ENCODE results near the gene PIK3R5. TPM values are rescaled to one million over a fixed set of nuclear protein-coding genes. Genes with fewer than 3 reads are reported as not detected.

The PIK3R5 gene
- total RNA-seq, 1 donor from 2014 or later, result 0.90 TPM

DNA sequence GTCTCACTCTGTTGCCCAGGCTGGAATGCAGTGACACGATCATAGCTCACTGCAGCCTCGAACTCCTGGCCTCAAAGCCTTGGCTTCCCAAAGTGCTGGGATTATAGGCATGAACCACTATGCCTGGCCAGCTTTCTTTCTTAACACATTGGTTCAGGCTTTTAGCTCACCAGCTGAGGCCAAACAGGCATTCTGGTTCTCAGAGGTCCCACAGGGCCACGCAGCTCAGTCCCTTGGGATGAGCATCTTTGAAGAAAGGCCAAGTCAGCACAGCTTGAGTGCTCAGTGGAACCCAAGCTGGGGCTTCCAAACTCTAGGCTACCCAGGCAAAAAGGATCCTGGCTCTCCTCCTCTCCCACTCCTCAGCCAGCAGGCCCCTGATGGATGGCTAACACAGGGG is 2.5 kb downstream of the PIK3R5 start:
- Histone ChIP-seq H4K20me1 (ENCODE audit: low read depth) (peaks cover 6% of the 10 kb centered on the region), H3K9me3 (ENCODE audit: low read depth) (no peaks in the 10 kb centered on the region), H3K36me3 (no peaks in the 10 kb centered on the region), H3K9ac (no peak overlapping the region), H3K4me1 (peaks cover 21% of the 10 kb centered on the region), H3F3A (ENCODE audit: low read depth) (peaks cover 21% of the 10 kb centered on the region), H3K4me3 (no peak overlapping the region), H3K27me3 (peaks cover 43% of the 10 kb centered on the region), H3K27ac (no peak overlapping the region), H3K4me2 (peak overlapping the region; percentile 51), H3K79me2 (ENCODE audit: low read depth) (no peaks in the 10 kb centered on the region), H2AFZ (replicated peaks) (no peak overlapping the region)
- H3K4me3 Mint-ChIP-seq, result no peak overlapping the region
- no peak overlapping the region for H3K27ac Mint-ChIP-seq
- H3K27me3 Mint-ChIP-seq (ENCODE audit: insufficient read depth, low read depth), result peaks cover 22% of the 10 kb centered on the region
- no peaks in the 10 kb centered on the region for H3K36me3 Mint-ChIP-seq
- no peak for TF ChIP-seq EZH2 (IDR thresholded peaks at IDR 0.05)
- no peak for TF ChIP-seq EZH2phosphoT487 (IDR thresholded peaks at IDR 0.05)
- TF ChIP-seq, protein P1, sequence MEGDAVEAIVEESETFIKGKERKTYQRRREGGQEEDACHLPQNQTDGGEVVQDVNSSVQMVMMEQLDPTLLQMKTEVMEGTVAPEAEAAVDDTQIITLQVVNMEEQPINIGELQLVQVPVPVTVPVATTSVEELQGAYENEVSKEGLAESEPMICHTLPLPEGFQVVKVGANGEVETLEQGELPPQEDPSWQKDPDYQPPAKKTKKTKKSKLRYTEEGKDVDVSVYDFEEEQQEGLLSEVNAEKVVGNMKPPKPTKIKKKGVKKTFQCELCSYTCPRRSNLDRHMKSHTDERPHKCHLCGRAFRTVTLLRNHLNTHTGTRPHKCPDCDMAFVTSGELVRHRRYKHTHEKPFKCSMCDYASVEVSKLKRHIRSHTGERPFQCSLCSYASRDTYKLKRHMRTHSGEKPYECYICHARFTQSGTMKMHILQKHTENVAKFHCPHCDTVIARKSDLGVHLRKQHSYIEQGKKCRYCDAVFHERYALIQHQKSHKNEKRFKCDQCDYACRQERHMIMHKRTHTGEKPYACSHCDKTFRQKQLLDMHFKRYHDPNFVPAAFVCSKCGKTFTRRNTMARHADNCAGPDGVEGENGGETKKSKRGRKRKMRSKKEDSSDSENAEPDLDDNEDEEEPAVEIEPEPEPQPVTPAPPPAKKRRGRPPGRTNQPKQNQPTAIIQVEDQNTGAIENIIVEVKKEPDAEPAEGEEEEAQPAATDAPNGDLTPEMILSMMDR (IDR thresholded peaks at IDR 0.05), result no peak
- H3K9me3 Mint-ChIP-seq, result peaks cover 3% of the 10 kb centered on the region
- peaks cover 6% of the 10 kb centered on the region for H3K4me1 Mint-ChIP-seq
- DNase-seq (ENCODE audit: low spot score), result no peak

DNA sequence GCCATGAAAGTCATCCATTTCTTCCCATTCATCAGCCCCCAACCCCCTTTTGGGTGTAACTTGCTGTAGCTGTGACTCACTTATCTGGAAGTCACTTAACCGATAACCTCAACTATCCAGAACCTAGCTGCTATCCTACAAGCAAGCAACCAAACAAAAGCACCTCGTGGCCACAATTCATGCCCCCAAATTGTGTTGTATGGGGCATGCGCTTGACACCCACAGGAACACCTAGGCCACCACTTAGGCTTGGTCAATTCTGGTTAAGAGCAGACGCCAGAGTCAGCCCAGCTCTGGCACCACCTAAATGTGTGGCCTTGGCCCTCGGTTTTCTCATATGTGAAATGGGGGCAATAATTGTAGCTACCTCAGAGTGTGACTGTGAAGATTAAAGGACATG is 3.7 kb downstream of the PIK3R5 start:
- no peak overlapping the region for H3K27ac Mint-ChIP-seq
- no peaks in the 10 kb centered on the region for H3K9me3 ChIP-seq (ENCODE audit: low read depth)
- H3K4me1 Mint-ChIP-seq, result peaks cover 6% of the 10 kb centered on the region
- H3K27me3 ChIP-seq, result peaks cover 31% of the 10 kb centered on the region
- H3K4me3 Mint-ChIP-seq, result no peak overlapping the region
- no peak overlapping the region for H3K27ac ChIP-seq
- H3K4me2 ChIP-seq, result no peak overlapping the region
- no peaks in the 10 kb centered on the region for H3K36me3 ChIP-seq
- no peak for DNase-seq (ENCODE audit: low spot score)
- H3K27me3 Mint-ChIP-seq (ENCODE audit: insufficient read depth, low read depth), result peaks cover 12% of the 10 kb centered on the region
- peaks cover 21% of the 10 kb centered on the region for H3F3A ChIP-seq (ENCODE audit: low read depth)
- no peaks in the 10 kb centered on the region for H3K36me3 Mint-ChIP-seq
- H2AFZ ChIP-seq (replicated peaks), result no peak overlapping the region
- no peak for TF ChIP-seq EZH2 (IDR thresholded peaks at IDR 0.05)
- H3K9ac ChIP-seq, result no peak overlapping the region
- peaks cover 6% of the 10 kb centered on the region for H4K20me1 ChIP-seq (ENCODE audit: low read depth)
- H3K4me3 ChIP-seq, result no peak overlapping the region
- peaks cover 2% of the 10 kb centered on the region for H3K9me3 Mint-ChIP-seq
- H3K4me1 ChIP-seq, result peaks cover 21% of the 10 kb centered on the region
- no peaks in the 10 kb centered on the region for H3K79me2 ChIP-seq (ENCODE audit: low read depth)

DNA sequence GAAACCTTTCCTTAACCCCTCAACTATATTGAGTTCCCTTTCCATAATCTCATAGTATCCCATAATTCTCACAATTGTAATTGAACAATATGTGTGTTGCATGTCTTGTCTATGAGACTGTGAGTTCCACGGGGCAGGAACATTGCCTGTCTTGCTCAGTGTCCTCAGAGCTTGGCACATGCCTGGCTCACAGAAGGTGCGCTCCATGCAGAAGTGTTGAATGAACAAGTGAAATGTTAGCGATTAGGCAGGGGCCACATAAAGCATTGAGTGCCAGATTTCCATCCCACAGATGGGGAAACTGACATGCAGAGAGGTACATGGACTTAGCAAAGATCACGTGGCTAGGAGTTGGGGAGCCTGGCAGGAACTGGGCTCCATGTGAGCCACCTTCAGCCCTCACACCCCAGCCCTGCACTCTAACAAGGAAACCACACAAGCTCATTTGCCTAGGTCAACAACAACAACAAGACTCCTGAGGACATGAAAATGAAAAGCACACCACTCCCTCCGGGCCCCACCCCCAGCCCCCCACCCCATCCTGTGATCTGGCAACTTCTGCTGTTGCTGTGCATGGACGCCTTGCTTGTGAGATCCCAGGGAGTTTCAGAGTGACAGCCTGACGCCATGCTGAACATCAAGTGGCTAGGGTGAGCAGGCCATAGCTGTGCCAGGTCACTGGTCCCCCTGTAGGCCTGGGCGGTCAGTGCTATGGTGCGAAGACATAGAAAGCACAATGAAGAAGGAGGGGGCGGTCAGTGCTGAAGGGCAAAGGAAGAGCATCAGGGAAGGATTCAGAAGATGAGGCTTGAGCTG is 5.0 kb downstream of the PIK3R5 start:
- H3K4me1 Mint-ChIP-seq, result peaks cover 6% of the 10 kb centered on the region
- DNase-seq (ENCODE audit: low spot score), result no peak
- TF ChIP-seq EZH2 (IDR thresholded peaks at IDR 0.05) (no peak), EZH2phosphoT487 (IDR thresholded peaks at IDR 0.05) (no peak)
- TF ChIP-seq, protein P1 (IDR thresholded peaks at IDR 0.05), result no peak
- H3K27ac Mint-ChIP-seq, result no peak overlapping the region
- Histone ChIP-seq H4K20me1 (ENCODE audit: low read depth) (peaks cover 6% of the 10 kb centered on the region), H3K27ac (no peak overlapping the region), H3K36me3 (no peaks in the 10 kb centered on the region), H2AFZ (replicated peaks) (no peak overlapping the region), H3K4me3 (no peak overlapping the region), H3K4me1 (peaks cover 21% of the 10 kb centered on the region), H3K27me3 (peaks cover 18% of the 10 kb centered on the region), H3K9me3 (ENCODE audit: low read depth) (no peaks in the 10 kb centered on the region), H3F3A (ENCODE audit: low read depth) (peaks cover 21% of the 10 kb centered on the region), H3K9ac (no peak overlapping the region), H3K4me2 (no peak overlapping the region), H3K79me2 (ENCODE audit: low read depth) (no peaks in the 10 kb centered on the region)
- H3K36me3 Mint-ChIP-seq, result no peaks in the 10 kb centered on the region
- no peak overlapping the region for H3K4me3 Mint-ChIP-seq
- H3K27me3 Mint-ChIP-seq (ENCODE audit: insufficient read depth, low read depth), result peaks cover 8% of the 10 kb centered on the region
- H3K9me3 Mint-ChIP-seq, result no peaks in the 10 kb centered on the region

GRCh38 chr17:8959312-8959918 is 6.1 kb downstream of the PIK3R5 start:
- Histone ChIP-seq H3K79me2 (ENCODE audit: low read depth) (no peaks in the 10 kb centered on the region), H3K27ac (no peak overlapping the region), H3K36me3 (no peaks in the 10 kb centered on the region), H3K9me3 (ENCODE audit: low read depth) (no peaks in the 10 kb centered on the region), H3K4me1 (peaks cover 16% of the 10 kb centered on the region), H3K4me3 (no peak overlapping the region), H2AFZ (replicated peaks) (no peak overlapping the region), H3K4me2 (no peak overlapping the region), H3K9ac (no peak overlapping the region), H4K20me1 (ENCODE audit: low read depth) (peaks cover 3% of the 10 kb centered on the region), H3F3A (ENCODE audit: low read depth) (peaks cover 17% of the 10 kb centered on the region), H3K27me3 (peaks cover 7% of the 10 kb centered on the region)
- Mint-ChIP-seq H3K27me3 (ENCODE audit: insufficient read depth, low read depth) (peaks cover 5% of the 10 kb centered on the region), H3K36me3 (no peaks in the 10 kb centered on the region), H3K9me3 (no peaks in the 10 kb centered on the region), H3K4me3 (no peak overlapping the region), H3K27ac (no peak overlapping the region), H3K4me1 (peaks cover 7% of the 10 kb centered on the region)
- TF ChIP-seq, protein P1 (IDR thresholded peaks at IDR 0.05), result no peak
- TF ChIP-seq EZH2phosphoT487 (IDR thresholded peaks at IDR 0.05), result no peak
- no peak for TF ChIP-seq EZH2 (IDR thresholded peaks at IDR 0.05)
- DNase-seq (ENCODE audit: low spot score), result no peak
